DND-41 (cell line): ENCODE data around the gene LAMTOR4.

Experiments used
- ATAC-seq: fragments of 200-7000 bp; cut with Tn5 transposase; 3 replicates; pipeline ENCODE4 v1.9.1; 2021; ENCODE audit warnings: low read depth; ENCODE audit not compliant: insufficient read depth
- DNase-seq: peaks from one replicate; pipeline ENCODE4 v3.0.0-alpha.2; 2020
- H2AFZ ChIP-seq: 2 replicates; pipeline ENCODE4 v1.6.0; 2012; ENCODE audit warnings: low read depth, low read length
- H3K27ac ChIP-seq: 2 replicates; pipeline ENCODE4 v1.5.1; 2012; ENCODE audit warnings: low read length, inconsistent platforms
- H3K27me3 ChIP-seq: fragments of 200-600 bp; sonication (generic); 2 replicates; pipeline ENCODE4 v1.6.0; 2012; ENCODE audit warnings: low read length, mild to moderate bottlenecking, inconsistent platforms; ENCODE audit not compliant: insufficient read depth, poor library complexity
- H3K36me3 ChIP-seq: 2 replicates; pipeline ENCODE4 v1.5.1; 2012; ENCODE audit warnings: low read length, inconsistent platforms; ENCODE audit not compliant: insufficient read depth
- H3K4me1 ChIP-seq: 2 replicates; pipeline ENCODE4 v1.5.1; 2012; ENCODE audit warnings: mild to moderate bottlenecking, low read length; ENCODE audit not compliant: insufficient read depth
- H3K4me2 ChIP-seq: 2 replicates; pipeline ENCODE4 v1.6.0; 2012; ENCODE audit warnings: mild to moderate bottlenecking, moderate library complexity, low read length, inconsistent platforms; ENCODE audit not compliant: insufficient read depth
- H3K4me3 ChIP-seq, 2 experiments: fragments of 200-600 bp in 1 of 2; shearing (Covaris generic) in 1 of 2; 2 replicates each; pipeline ENCODE4 v1.5.1; 2012 to 2016; ENCODE audit warnings: inconsistent platforms in 2 of 2, low read length in 2 of 2, mild to moderate bottlenecking in 2 of 2, low read depth in 1 of 2, moderate library complexity in 1 of 2
- H3K79me2 ChIP-seq: 2 replicates; pipeline ENCODE4 v1.6.0; 2012; ENCODE audit warnings: low read length, inconsistent platforms; ENCODE audit not compliant: insufficient read depth
- H3K9ac ChIP-seq: 2 replicates; pipeline ENCODE4 v1.6.0; 2012; ENCODE audit warnings: low read depth, mild to moderate bottlenecking, inconsistent platforms, low read length, moderate library complexity
- H3K9me3 ChIP-seq: 2 replicates; pipeline ENCODE4 v1.5.1; 2012; ENCODE audit warnings: low read length, moderate library complexity, mild to moderate bottlenecking, inconsistent platforms; ENCODE audit not compliant: insufficient read depth, severe bottlenecking
- H4K20me1 ChIP-seq: 2 replicates; pipeline ENCODE4 v1.6.0; 2012; ENCODE audit warnings: low read length; ENCODE audit not compliant: insufficient read depth
- CTCF ChIP-seq: IDR thresholded peaks from 2 replicates; pipeline ENCODE4 v1.5.1; 2012; ENCODE audit warnings: borderline replicate concordance, low read length, moderate library complexity, mild to moderate bottlenecking; ENCODE audit not compliant: poor library complexity, severe bottlenecking; ENCODE audit errors: extremely low read depth
- EZH2 ChIP-seq: IDR thresholded peaks from 3 replicates; pipeline ENCODE4 v1.6.1; 2012; ENCODE audit warnings: borderline replicate concordance, low read depth, mild to moderate bottlenecking, moderate library complexity, low read length, inconsistent platforms; ENCODE audit not compliant: severe bottlenecking

LAMTOR4 gene

GRCh38 chr7:100170101-100170897 is 21.6 kb downstream of the LAMTOR4 start:
- no peak overlapping the region for H3K9ac ChIP-seq
- H3K4me1 ChIP-seq = peaks cover 29% of the 10 kb centered on the region
- no peak overlapping the region for H3K4me3 ChIP-seq
- H3K36me3 ChIP-seq = peaks cover 16% of the 10 kb centered on the region
- no peak for DNase-seq
- H3K9me3 ChIP-seq = no peaks in the 10 kb centered on the region
- ATAC-seq = no peak
- no peak overlapping the region for H2AFZ ChIP-seq
- H3K27me3 ChIP-seq = peaks cover 7% of the 10 kb centered on the region
- no peak overlapping the region for H3K27ac ChIP-seq
- TF ChIP-seq CTCF = no peak
- TF ChIP-seq EZH2 = no peak
- H4K20me1 ChIP-seq = no peaks in the 10 kb centered on the region
- H3K79me2 ChIP-seq = no peaks in the 10 kb centered on the region
- no peak overlapping the region for H3K4me2 ChIP-seq

GRCh38 chr7:100171087-100171681 is 22.5 kb downstream of the LAMTOR4 start:
- Histone ChIP-seq H3K79me2 (0 out of 2 replicates have a peak, but pooled peaks cover under 1% of the 10 kb centered on the region), H3K4me2 (no peak overlapping the region), H4K20me1 (no peaks in the 10 kb centered on the region), H3K9me3 (no peaks in the 10 kb centered on the region), H3K27me3 (peaks cover 7% of the 10 kb centered on the region), H3K36me3 (peaks cover 18% of the 10 kb centered on the region), H3K4me3 (no peak overlapping the region), H3K27ac (no peak overlapping the region), H3K4me1 (peaks cover 37% of the 10 kb centered on the region), H3K9ac (no peak overlapping the region), H2AFZ (no peak overlapping the region)
- no peak for ATAC-seq
- DNase-seq = no peak
- TF ChIP-seq CTCF (no peak), EZH2 (no peak)

- no peaks in the 10 kb centered on the region for H3K9me3 ChIP-seq
Measured at GRCh38 chr7:100171840-100172239, 23.1 kb downstream of the LAMTOR4 start.

More at GRCh38 chr7:100171840-100172239, 23.1 kb downstream of the LAMTOR4 start:
- Histone ChIP-seq H3K4me2 (no peak overlapping the region), H3K9ac (no peak overlapping the region), H4K20me1 (peaks cover 2% of the 10 kb centered on the region; the same call in 1 of the 2 replicates), H3K36me3 (peaks cover 18% of the 10 kb centered on the region), H2AFZ (no peak overlapping the region), H3K4me1 (peaks cover 43% of the 10 kb centered on the region), H3K27me3 (peaks cover 7% of the 10 kb centered on the region), H3K27ac (no peak overlapping the region), H3K79me2 (peaks cover 4% of the 10 kb centered on the region), H3K4me3 (no peak overlapping the region)
- ATAC-seq (no peak), DNase-seq (no peak)
- TF ChIP-seq CTCF (no peak), EZH2 (no peak)
